ENCODE data around the gene NQO2.

The NQO2 gene

GRCh38 chr6:2962636-2963035 lies 37.1 kb upstream of the NQO2 start:
- H3K4me3 ChIP-seq (ENCODE audit: low read length) = no peak overlapping the region
- no peak for DNase-seq (ENCODE audit: low read depth)

GRCh38 chr6:2963756-2964155 lies 35.9 kb upstream of the NQO2 start:
- H3K4me3 ChIP-seq (ENCODE audit: low read length) = no peak overlapping the region
- DNase-seq (ENCODE audit: low read depth) = no peak
- no peak for TF ChIP-seq CTCF (conservative IDR thresholded peaks at IDR 0.05; ENCODE audit: low read length)

More at GRCh38 chr6:2962636-2963035, 37.1 kb upstream of the NQO2 start:
- TF ChIP-seq CTCF (conservative IDR thresholded peaks at IDR 0.05; ENCODE audit: low read length) = no peak

- no peak for TF ChIP-seq CTCF (conservative IDR thresholded peaks at IDR 0.05; ENCODE audit: low read length)
- no peak overlapping the region for H3K4me3 ChIP-seq (ENCODE audit: low read length)
- DNase-seq (ENCODE audit: low read depth) = no peak
Observed at GRCh38 chr6:2964793-2965505, 34.7 kb upstream of the NQO2 start.

- no peak for DNase-seq (ENCODE audit: low read depth)
- H3K4me3 ChIP-seq (ENCODE audit: low read length) = no peak overlapping the region
- TF ChIP-seq CTCF (conservative IDR thresholded peaks at IDR 0.05; ENCODE audit: low read length) = no peak
Observed at GRCh38 chr6:2966347-2966746, 33.3 kb upstream of the NQO2 start.

- H3K4me3 ChIP-seq (ENCODE audit: low read length) = no peak overlapping the region
- no peak for TF ChIP-seq CTCF (conservative IDR thresholded peaks at IDR 0.05; ENCODE audit: low read length)
- DNase-seq (ENCODE audit: low read depth) = no peak
Observed at GRCh38 chr6:2967936-2968335, 31.8 kb upstream of the NQO2 start.

- H3K4me3 ChIP-seq (ENCODE audit: low read length) = no peak overlapping the region
- DNase-seq (ENCODE audit: low read depth) = no peak
- no peak for TF ChIP-seq CTCF (conservative IDR thresholded peaks at IDR 0.05; ENCODE audit: low read length)
Observed at GRCh38 chr6:2968600-2969135, 31.0 kb upstream of the NQO2 start.

- no peak for DNase-seq (ENCODE audit: low read depth)
- TF ChIP-seq CTCF (conservative IDR thresholded peaks at IDR 0.05; ENCODE audit: low read length) = no peak
- H3K4me3 ChIP-seq (ENCODE audit: low read length) = no peak overlapping the region
Observed at GRCh38 chr6:2969549-2969948, 30.1 kb upstream of the NQO2 start.

Data from AG10803 (cell line).